HepG2 (cell line): ENCODE measurements around the gene CDH22. TPM values are rescaled to one million over a fixed set of nuclear protein-coding genes. Genes with fewer than 3 reads are reported as not detected.

ENCODE experiments used
- ATF3 ChIP-seq: sonication (generic); formaldehyde crosslinking; IDR thresholded peaks from 2 replicates; pipeline ENCODE4 v1.4.0; 2020; ENCODE audit warnings: missing genetic modification reagents
- BORCS8-MEF2B ChIP-seq: sonication (generic); formaldehyde crosslinking; IDR thresholded peaks from 2 replicates; pipeline ENCODE4 v1.8.0; 2022; ENCODE audit warnings: mild to moderate bottlenecking, missing genetic modification reagents
- LBX2 ChIP-seq: sonication (generic); formaldehyde crosslinking; IDR thresholded peaks from 2 replicates; pipeline ENCODE4 v1.5.0; 2020; ENCODE audit warnings: missing genetic modification reagents, mild to moderate bottlenecking, borderline replicate concordance
- MTERF4 ChIP-seq: sonication (generic); formaldehyde crosslinking; IDR thresholded peaks from 2 replicates; pipeline ENCODE4 v1.8.0; 2023; ENCODE audit warnings: mild to moderate bottlenecking, missing genetic modification reagents
- RARA ChIP-seq: IDR thresholded peaks from 2 replicates; pipeline ENCODE4 v1.6.1; 2016; ENCODE audit warnings: missing genetic modification reagents, missing compliant biosample characterization
- REXO4 ChIP-seq: sonication (generic); formaldehyde crosslinking; IDR thresholded peaks from 2 replicates; pipeline ENCODE4 v1.8.0; 2022; ENCODE audit warnings: missing genetic modification reagents, mild to moderate bottlenecking, borderline replicate concordance
- SALL1 ChIP-seq: sonication (generic); formaldehyde crosslinking; IDR thresholded peaks from 2 replicates; pipeline ENCODE4 v1.8.0; 2022; ENCODE audit warnings: mild to moderate bottlenecking, missing genetic modification reagents
- SP140L ChIP-seq: sonication (generic); formaldehyde crosslinking; IDR thresholded peaks from 2 replicates; pipeline ENCODE4 v1.4.0; 2020; ENCODE audit warnings: missing genetic modification reagents, borderline replicate concordance
- SPEN ChIP-seq: sonication (generic); formaldehyde crosslinking; IDR thresholded peaks from 2 replicates; pipeline ENCODE4 v1.5.1; 2020; ENCODE audit warnings: low read depth, mild to moderate bottlenecking, missing genetic modification reagents
- THRA ChIP-seq: sonication (generic); formaldehyde crosslinking; IDR thresholded peaks from 2 replicates; pipeline ENCODE4 v1.4.0; 2020; ENCODE audit warnings: missing genetic modification reagents, borderline replicate concordance
- ZNF547 ChIP-seq: sonication (generic); formaldehyde crosslinking; IDR thresholded peaks from 2 replicates; pipeline ENCODE4 v1.5.1; 2020; ENCODE audit warnings: mild to moderate bottlenecking, missing genetic modification reagents
- ZNF772 ChIP-seq: sonication (generic); formaldehyde crosslinking; IDR thresholded peaks from 2 replicates; pipeline ENCODE4 v1.5.0; 2020; ENCODE audit warnings: mild to moderate bottlenecking, missing genetic modification reagents
- polyA plus RNA-seq, 8 experiments: library from polyadenylated mRNA; depleted of rRNA in 3 of 8; stranded (reverse) in 7 of 8; unstranded in 1 of 8; fragments of >200 nt; fragmentation: Illumina TruSeq in 4 of 8; extraction: Trizol in 4 of 8; gene quantifications; 2 replicates each; pipeline versions ENCODE4 v1.2.1 to v1.2.3, GENCODE V29; 2011 to 2016; ENCODE audit warnings: low read depth in 4 of 8, missing spikeins in 1 of 8, mixed read lengths in 1 of 8; ENCODE audit not compliant: insufficient read depth in 1 of 8
- total RNA-seq, 5 experiments: library from RNA; depleted of rRNA; stranded (reverse); fragments of >200 nt; fragmentation: Illumina TruSeq; extraction: Trizol; gene quantifications; 2 replicates each; pipeline ENCODE4 v1.2.3, GENCODE V29; 2016; ENCODE audit warnings: low read depth in 1 of 5

CDH22 gene
- total and polyA plus RNA-seq, 2 of the 13 experiments (the other 11 are each of a cell fraction or from before 2014, with no cell fraction given): not detected

- TF ChIP-seq ZNF547 (CRISPR knock-in tag) (no peak), MTERF4 (CRISPR knock-in tag) (0 out of 2 replicates have a peak, but pooled peaks have one; percentile 50), BORCS8-MEF2B (CRISPR knock-in tag) (peak; percentile 82), ZNF772 (CRISPR knock-in tag) (peak; percentile 83), ATF3 (CRISPR knock-in tag) (peak; percentile 59), THRA (CRISPR knock-in tag) (peak; percentile 52; the same call in 1 of the 2 replicates), SP140L (CRISPR knock-in tag) (0 out of 2 replicates have a peak, but pooled peaks have one; percentile 62), RARA (peak; percentile 60), SPEN (CRISPR knock-in tag) (0 out of 2 replicates have a peak, but pooled peaks have one; percentile 34), REXO4 (CRISPR knock-in tag) (0 out of 2 replicates have a peak, but pooled peaks have one; percentile 47), SALL1 (CRISPR knock-in tag) (peak; percentile 89), LBX2 (CRISPR knock-in tag) (peak; percentile 62; the same call in 1 of the 2 replicates)
Measured at GRCh38 chr20:46230801-46231282, 77.5 kb downstream of the CDH22 start (continued).
